ENCODE data around the gene PTGR3. TPM values are rescaled to one million over a fixed set of nuclear protein-coding genes. Genes with fewer than 3 reads are reported as not detected.
A peak's percentile ranks its signal among the peaks of the same experiment; 100 is the strongest.

The PTGR3 gene
- total and polyA plus RNA-seq, 2 experiments from 2014 or later: 24.4 to 25.7 TPM

- no peak for TF ChIP-seq CTCF (IDR thresholded peaks at IDR 0.05; ENCODE audit: poor library complexity)
- TF ChIP-seq EZH2 (IDR thresholded peaks at IDR 0.05; ENCODE audit: borderline replicate concordance): no peak
- no peak for TF ChIP-seq EZH2phosphoT487 (IDR thresholded peaks at IDR 0.05; ENCODE audit: low read depth, severe bottlenecking, unreplicated experiment)
- Histone ChIP-seq H3K4me1 (ENCODE audit: insufficient read depth) (no peaks in the 10 kb centered on the region), H3K9me3 (ENCODE audit: low read depth) (no peaks in the 10 kb centered on the region), H2AFZ (no peak overlapping the region), H3K79me2 (no peaks in the 10 kb centered on the region), H3K9me2 (replicated peaks; ENCODE audit: insufficient read depth) (no peaks in the 10 kb centered on the region), H4K20me1 (ENCODE audit: insufficient read depth, poor library complexity, severe bottlenecking) (no peaks in the 10 kb centered on the region), H3K36me3 (replicated peaks; ENCODE audit: insufficient read depth, low read depth) (no peaks in the 10 kb centered on the region), H3K27me3 (no peaks in the 10 kb centered on the region), H3K4me2 (no peak overlapping the region), H3K4me3 (no peak overlapping the region), H3K27ac (no peak overlapping the region)
- no peak for DNase-seq (ENCODE audit: low spot score)
- WGBS (ENCODE audit: low lambda C conversion rate, missing lambda C conversion rate): 92% methylated on average over 4 of the region's 4 CpGs
These were observed 35.2 kb downstream of the PTGR3 start for GRCh38 chr18:75173738-75174137.

GRCh38 chr18:75173125-75173432 lies 35.9 kb downstream of the PTGR3 start:
- no peaks in the 10 kb centered on the region for H3K27me3 ChIP-seq
- H4K20me1 ChIP-seq (ENCODE audit: insufficient read depth, poor library complexity, severe bottlenecking): no peaks in the 10 kb centered on the region
- no peak overlapping the region for H3K4me2 ChIP-seq
- no peaks in the 10 kb centered on the region for H3K4me1 ChIP-seq (ENCODE audit: insufficient read depth)
- peak; percentile 27 for DNase-seq (ENCODE audit: low spot score)
- no peak overlapping the region for H3K27ac ChIP-seq
- H3K36me3 ChIP-seq (replicated peaks; ENCODE audit: insufficient read depth, low read depth): no peaks in the 10 kb centered on the region
- no peaks in the 10 kb centered on the region for H3K79me2 ChIP-seq
- 57% methylated on average over 5 of the region's 5 CpGs for WGBS (ENCODE audit: low lambda C conversion rate, missing lambda C conversion rate)
- no peaks in the 10 kb centered on the region for H3K9me3 ChIP-seq (ENCODE audit: low read depth)
- no peak overlapping the region for H2AFZ ChIP-seq
- H3K4me3 ChIP-seq: no peak overlapping the region
- TF ChIP-seq EZH2phosphoT487 (IDR thresholded peaks at IDR 0.05; ENCODE audit: low read depth, severe bottlenecking, unreplicated experiment) (no peak), EZH2 (IDR thresholded peaks at IDR 0.05; ENCODE audit: borderline replicate concordance) (no peak), CTCF (IDR thresholded peaks at IDR 0.05; ENCODE audit: poor library complexity) (peak; percentile 10)
- no peaks in the 10 kb centered on the region for H3K9me2 ChIP-seq (replicated peaks; ENCODE audit: insufficient read depth)

GRCh38 chr18:75172299-75173124 lies 36.4 kb downstream of the PTGR3 start:
- no peaks in the 10 kb centered on the region for H3K9me2 ChIP-seq (replicated peaks; ENCODE audit: insufficient read depth)
- TF ChIP-seq CTCF (IDR thresholded peaks at IDR 0.05; ENCODE audit: poor library complexity): no peak
- no peak for TF ChIP-seq EZH2 (IDR thresholded peaks at IDR 0.05; ENCODE audit: borderline replicate concordance)
- no peak for TF ChIP-seq EZH2phosphoT487 (IDR thresholded peaks at IDR 0.05; ENCODE audit: low read depth, severe bottlenecking, unreplicated experiment)
- no peaks in the 10 kb centered on the region for H3K9me3 ChIP-seq (ENCODE audit: low read depth)
- H3K4me1 ChIP-seq (ENCODE audit: insufficient read depth): no peaks in the 10 kb centered on the region
- H3K4me3 ChIP-seq: no peak overlapping the region
- no peaks in the 10 kb centered on the region for H3K79me2 ChIP-seq
- no peaks in the 10 kb centered on the region for H3K36me3 ChIP-seq (replicated peaks; ENCODE audit: insufficient read depth, low read depth)
- WGBS (ENCODE audit: low lambda C conversion rate, missing lambda C conversion rate): 84% methylated on average over 17 of the region's 17 CpGs
- no peak for DNase-seq (ENCODE audit: low spot score)
- H3K27me3 ChIP-seq: no peaks in the 10 kb centered on the region
- no peak overlapping the region for H3K27ac ChIP-seq
- H3K4me2 ChIP-seq: no peak overlapping the region
- no peak overlapping the region for H2AFZ ChIP-seq
- H4K20me1 ChIP-seq (ENCODE audit: insufficient read depth, poor library complexity, severe bottlenecking): no peaks in the 10 kb centered on the region

Data from hepatocyte (in vitro differentiated cells).